GM12892 (cell line): ENCODE results near the gene CPSF3. TPM values are rescaled to one million over a fixed set of nuclear protein-coding genes. Genes with fewer than 3 reads are reported as not detected.
A peak's percentile ranks its signal among the peaks of the same experiment; 100 is the strongest.

Experiments used
- DNase-seq: peaks from one replicate; pipeline ENCODE4 v3.0.0; 2011; ENCODE audit not compliant: insufficient read length
- FAIRE-seq: peaks from 2 replicates; lab custom pipeline; 2011; peaks lifted over from hg19 to GRCh38; lab: Jason Lieb, UNC
- POLR2A ChIP-seq: IDR thresholded peaks from 2 replicates; pipeline ENCODE4 v1.6.1; 2011; ENCODE audit warnings: low read depth, low read length, control low read depth
- POLR2AphosphoS5 ChIP-seq: IDR thresholded peaks from 2 replicates; pipeline ENCODE4 v1.6.1; 2011; ENCODE audit warnings: low read depth, low read length, control low read depth
- TAF1 ChIP-seq: IDR thresholded peaks from 2 replicates; pipeline ENCODE4 v1.6.1; 2011; ENCODE audit warnings: low read depth, mild to moderate bottlenecking, control low read depth, low read length, borderline replicate concordance
- polyA plus RNA-seq: library from polyadenylated mRNA; unstranded; fragments of >200 nt; gene quantifications from one replicate; pipeline ENCODE4 v1.2.1, GENCODE V29; 2012; ENCODE audit warnings: missing spikeins, inconsistent platforms; ENCODE audit not compliant: missing spikeins

CPSF3 gene
- 56.4 TPM for polyA plus RNA-seq

- DNase-seq, result peak; percentile 98
- TF ChIP-seq TAF1 (peak; percentile 44; the same call in 1 of the 2 replicates), POLR2AphosphoS5 (peak; percentile 66), POLR2A (peak; percentile 78)
- peak; percentile 97 for FAIRE-seq
These were observed at the start of gene CPSF3, which contains the start of gene ITGB1BP1 for GRCh38 chr2:9423100-9423921. CPSF3 (plus strand) TSS chr2:9423654; CDS start chr2:9423774, 120 bp downstream. ITGB1BP1 (minus strand) TSS chr2:9423528; CDS start chr2:9418697, 4,831 bp downstream.

DNA sequence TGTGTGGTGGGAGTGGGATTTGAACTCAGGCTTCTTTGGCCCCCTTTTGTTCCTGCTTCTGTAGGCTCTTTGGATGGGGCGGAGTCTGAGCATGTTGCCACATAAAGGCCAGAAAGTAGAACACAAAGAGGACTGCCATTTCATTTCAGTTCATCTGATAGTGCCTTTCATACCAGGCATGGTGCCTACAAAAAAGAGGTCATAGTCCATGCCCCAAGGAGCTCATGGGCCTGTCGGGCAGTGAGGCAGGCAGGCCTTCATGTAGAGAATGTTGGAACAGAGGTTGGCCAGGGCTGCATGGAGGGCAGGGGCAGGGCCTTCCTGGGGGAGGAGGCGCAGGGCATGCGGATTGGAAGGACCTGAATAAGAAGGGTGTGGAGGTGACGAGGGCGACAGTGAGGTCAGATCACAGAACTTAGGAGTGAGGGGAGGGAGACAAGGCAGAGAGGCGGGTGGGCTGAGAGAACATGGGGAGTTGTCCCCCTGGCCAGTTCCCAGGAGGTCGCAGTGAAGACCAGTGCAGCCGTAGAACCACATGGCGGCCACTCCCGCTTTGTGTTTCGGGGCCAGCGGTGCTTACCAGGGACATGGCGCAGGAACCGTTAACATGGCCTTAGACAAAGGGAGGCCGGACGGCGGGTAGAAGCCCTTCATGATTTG lies 49.3 kb upstream of the CPSF3 start:
- TF ChIP-seq POLR2A (no peak), TAF1 (no peak), POLR2AphosphoS5 (no peak)
- FAIRE-seq, result no peak

GRCh38 chr2:9375857-9376428 lies 47.5 kb upstream of the CPSF3 start:
- DNase-seq (peak; percentile 40), FAIRE-seq (peak; percentile 90)
- no peak for TF ChIP-seq POLR2AphosphoS5
- no peak for TF ChIP-seq POLR2A
- no peak for TF ChIP-seq TAF1

More for the DNA sequence above, 49.3 kb upstream of the CPSF3 start:
- no peak for DNase-seq

- TF ChIP-seq POLR2AphosphoS5 (no peak), POLR2A (no peak), TAF1 (no peak)
- DNase-seq (no peak), FAIRE-seq (no peak)
These were observed 45.9 kb upstream of the CPSF3 start for GRCh38 chr2:9377461-9378097.

DNA sequence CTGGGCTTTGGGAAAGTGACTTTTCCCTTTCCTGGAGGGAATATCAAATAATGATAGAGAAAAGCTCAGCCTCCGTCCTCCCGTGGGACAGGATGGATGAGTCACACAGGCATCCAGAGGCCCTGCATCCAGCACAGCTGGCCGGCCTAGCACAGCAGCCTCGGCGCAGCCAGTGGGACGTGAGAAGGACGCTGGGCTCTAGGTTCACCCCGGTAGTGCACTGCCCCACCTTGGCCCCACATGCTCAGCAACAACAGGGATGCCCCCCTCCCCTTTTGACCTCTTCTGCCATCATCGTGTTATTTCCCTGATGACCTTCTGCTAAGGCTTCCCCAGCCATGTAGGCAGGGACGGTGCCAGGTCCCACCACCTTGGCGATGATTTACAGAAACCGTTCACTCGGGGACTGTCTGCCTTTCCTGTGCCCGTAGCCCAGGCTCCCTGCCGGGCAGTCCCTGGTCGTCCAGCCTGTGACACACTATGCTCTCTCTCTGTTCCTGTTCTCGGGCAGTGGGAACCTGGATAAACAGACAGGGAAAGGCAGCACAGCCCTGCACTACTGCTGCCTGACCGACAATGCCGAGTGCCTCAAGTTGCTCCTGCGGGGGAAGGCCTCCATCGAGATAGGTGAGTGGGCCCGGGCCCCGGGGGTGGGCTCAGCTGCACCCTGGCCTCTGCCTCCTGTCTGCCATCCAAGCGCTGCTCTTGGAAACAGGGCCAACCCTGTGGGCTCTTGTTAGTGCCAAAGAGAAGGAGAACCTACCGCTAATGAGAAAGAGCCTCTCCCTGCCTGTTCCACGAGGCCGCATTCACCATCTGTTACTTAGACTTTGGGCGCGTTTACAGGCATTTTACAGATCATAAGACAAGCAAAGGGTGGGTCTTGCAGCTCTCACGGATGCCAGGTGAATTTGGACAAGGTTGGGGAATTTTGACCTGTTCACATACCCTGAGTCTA lies 44.7 kb upstream of the CPSF3 start:
- no peak for DNase-seq
- no peak for TF ChIP-seq POLR2AphosphoS5
- no peak for TF ChIP-seq TAF1
- no peak for TF ChIP-seq POLR2A
- no peak for FAIRE-seq

GRCh38 chr2:9379391-9379755 lies 44.1 kb upstream of the CPSF3 start:
- no peak for TF ChIP-seq TAF1

DNA sequence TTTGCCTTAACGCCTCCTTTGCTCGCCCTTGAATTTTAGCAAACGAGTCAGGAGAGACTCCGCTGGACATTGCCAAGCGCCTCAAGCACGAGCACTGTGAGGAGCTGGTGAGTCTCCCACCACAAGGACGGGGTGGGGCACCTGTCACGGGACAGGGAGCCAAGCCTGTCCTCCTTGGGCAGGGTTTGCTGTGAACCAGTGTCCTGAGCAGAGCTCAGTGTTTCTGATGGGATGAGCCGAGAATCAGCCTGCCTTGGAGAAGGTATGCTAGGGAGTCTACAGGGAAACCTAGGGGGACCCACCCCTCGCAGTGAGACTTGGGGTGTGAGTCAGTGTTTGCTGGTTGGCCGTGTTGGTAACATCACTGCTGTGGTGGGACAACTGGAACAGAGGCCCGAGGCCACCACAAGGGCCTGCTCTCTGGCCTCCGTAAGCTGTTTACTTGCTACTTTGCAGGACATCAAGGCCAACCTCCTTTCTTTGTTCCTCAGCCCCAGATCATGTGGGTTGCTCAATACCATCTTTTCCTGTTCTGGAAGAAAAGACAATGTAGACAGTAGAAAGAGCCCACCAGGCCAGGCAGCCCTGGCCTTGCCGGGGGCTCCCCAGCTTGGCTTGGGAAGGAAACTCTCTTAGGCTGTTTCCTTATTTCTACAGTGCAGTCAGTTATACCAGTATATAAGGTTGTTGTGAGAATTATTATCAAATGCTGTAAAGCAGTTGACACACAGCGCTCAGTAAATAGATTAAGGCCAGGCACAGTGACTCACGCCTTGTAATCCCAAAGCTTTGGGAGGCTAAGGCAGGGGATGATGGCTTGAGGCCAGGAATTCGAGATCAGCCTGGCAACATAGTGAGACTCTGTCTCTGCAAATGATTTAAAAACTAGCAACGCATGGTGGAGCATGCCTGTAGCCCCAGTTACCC lies 42.5 kb upstream of the CPSF3 start:
- no peak for TF ChIP-seq POLR2AphosphoS5
- TF ChIP-seq POLR2A, result no peak
- no peak for TF ChIP-seq TAF1
- FAIRE-seq (no peak), DNase-seq (no peak)

More at GRCh38 chr2:9379391-9379755, 44.1 kb upstream of the CPSF3 start:
- no peak for DNase-seq
- no peak for FAIRE-seq

GRCh38 chr2:9382604-9383235 lies 40.7 kb upstream of the CPSF3 start:
- DNase-seq (no peak), FAIRE-seq (no peak)
- no peak for TF ChIP-seq TAF1
- TF ChIP-seq POLR2A, result no peak
- TF ChIP-seq POLR2AphosphoS5, result no peak

GRCh38 chr2:9384521-9384920 lies 38.9 kb upstream of the CPSF3 start:
- no peak for TF ChIP-seq POLR2AphosphoS5
- no peak for TF ChIP-seq POLR2A
- TF ChIP-seq TAF1, result no peak
- no peak for FAIRE-seq
- no peak for DNase-seq

DNA sequence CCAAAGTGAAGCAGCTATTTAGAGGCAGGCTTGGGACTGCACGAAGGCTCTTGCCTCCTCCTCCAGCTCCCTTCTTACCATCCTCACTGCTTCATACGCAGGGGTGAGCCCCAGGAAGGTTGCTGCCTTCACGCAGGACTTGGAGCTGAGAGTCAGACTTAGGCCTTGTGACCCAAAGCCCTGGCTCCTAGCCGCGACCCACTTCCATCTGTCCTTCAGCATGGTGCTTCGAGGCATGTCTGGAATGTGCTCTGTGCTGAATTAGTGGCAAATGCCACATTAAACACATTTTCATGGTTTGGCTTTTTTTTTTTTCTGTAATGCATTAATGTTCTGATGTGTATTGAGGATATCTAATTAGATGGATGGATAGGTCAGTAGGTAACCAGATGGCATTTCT lies 37.6 kb upstream of the CPSF3 start:
- no peak for FAIRE-seq
- no peak for DNase-seq
- TF ChIP-seq TAF1, result no peak
- no peak for TF ChIP-seq POLR2AphosphoS5
- no peak for TF ChIP-seq POLR2A
